Spleen (tissue), 7 donors: Measurements from ENCODE around the gene THSD4.

Experiments used
- POLR2A ChIP-seq, 3 donors: fragments of 450-650 bp; IDR thresholded peaks; one replicate each; pipeline ENCODE4 v1.5.1; 2017; ENCODE audit warnings: antibody characterized with exemption in 3 of 3, mild to moderate bottlenecking in 1 of 3
- POLR2AphosphoS5 ChIP-seq, 3 donors: sonication (generic); formaldehyde crosslinking; IDR thresholded peaks; one replicate each; pipeline ENCODE4 v1.5.1; 2017; ENCODE audit warnings: antibody characterized with exemption in 3 of 3
- TF ChIP-seq, protein P1 (sequence below), 11 experiments: fragments of 200-600 bp in 7 of 11; fragments of 450-650 bp in 4 of 11; sonication (generic) in 4 of 11; IDR thresholded peaks in 8 of 11; conservative IDR thresholded peaks in 3 of 11; 1 replicate in 7 of 11; 2 replicates in 4 of 11; pipeline versions ENCODE4 v1.4.0 to v1.8.0; 2016 to 2021; ENCODE audit warnings: antibody characterized with exemption in 11 of 11, inconsistent platforms in 4 of 11, mild to moderate bottlenecking in 1 of 11
- donor health status: DM: no; HTN: no; CAD: no; lungs with moderate emphysema.
- donor health status: DM: no; HTN: no; CAD: no.
- donor health status: DM: no; HTN: no; CAD: no.

- TF ChIP-seq POLR2A (IDR thresholded peaks at IDR 0.05) (no peak), POLR2AphosphoS5 (IDR thresholded peaks at IDR 0.05) (no peak)
- TF ChIP-seq, protein P1, sequence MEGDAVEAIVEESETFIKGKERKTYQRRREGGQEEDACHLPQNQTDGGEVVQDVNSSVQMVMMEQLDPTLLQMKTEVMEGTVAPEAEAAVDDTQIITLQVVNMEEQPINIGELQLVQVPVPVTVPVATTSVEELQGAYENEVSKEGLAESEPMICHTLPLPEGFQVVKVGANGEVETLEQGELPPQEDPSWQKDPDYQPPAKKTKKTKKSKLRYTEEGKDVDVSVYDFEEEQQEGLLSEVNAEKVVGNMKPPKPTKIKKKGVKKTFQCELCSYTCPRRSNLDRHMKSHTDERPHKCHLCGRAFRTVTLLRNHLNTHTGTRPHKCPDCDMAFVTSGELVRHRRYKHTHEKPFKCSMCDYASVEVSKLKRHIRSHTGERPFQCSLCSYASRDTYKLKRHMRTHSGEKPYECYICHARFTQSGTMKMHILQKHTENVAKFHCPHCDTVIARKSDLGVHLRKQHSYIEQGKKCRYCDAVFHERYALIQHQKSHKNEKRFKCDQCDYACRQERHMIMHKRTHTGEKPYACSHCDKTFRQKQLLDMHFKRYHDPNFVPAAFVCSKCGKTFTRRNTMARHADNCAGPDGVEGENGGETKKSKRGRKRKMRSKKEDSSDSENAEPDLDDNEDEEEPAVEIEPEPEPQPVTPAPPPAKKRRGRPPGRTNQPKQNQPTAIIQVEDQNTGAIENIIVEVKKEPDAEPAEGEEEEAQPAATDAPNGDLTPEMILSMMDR (IDR thresholded peaks at IDR 0.05 in 8 of 11, conservative IDR thresholded peaks at IDR 0.05 in 3 of 11): no peak
Measured at GRCh38 chr15:71627188-71627587, 511.9 kb downstream of the THSD4 start.
